ENCODE data around the gene ZMYND19.
"Not testable (repeated sequence)": the region's sequence is repeated elsewhere in the genome, so short reads cannot be mapped to it uniquely, and the experiment has no call there.

ZMYND19 gene

DNA sequence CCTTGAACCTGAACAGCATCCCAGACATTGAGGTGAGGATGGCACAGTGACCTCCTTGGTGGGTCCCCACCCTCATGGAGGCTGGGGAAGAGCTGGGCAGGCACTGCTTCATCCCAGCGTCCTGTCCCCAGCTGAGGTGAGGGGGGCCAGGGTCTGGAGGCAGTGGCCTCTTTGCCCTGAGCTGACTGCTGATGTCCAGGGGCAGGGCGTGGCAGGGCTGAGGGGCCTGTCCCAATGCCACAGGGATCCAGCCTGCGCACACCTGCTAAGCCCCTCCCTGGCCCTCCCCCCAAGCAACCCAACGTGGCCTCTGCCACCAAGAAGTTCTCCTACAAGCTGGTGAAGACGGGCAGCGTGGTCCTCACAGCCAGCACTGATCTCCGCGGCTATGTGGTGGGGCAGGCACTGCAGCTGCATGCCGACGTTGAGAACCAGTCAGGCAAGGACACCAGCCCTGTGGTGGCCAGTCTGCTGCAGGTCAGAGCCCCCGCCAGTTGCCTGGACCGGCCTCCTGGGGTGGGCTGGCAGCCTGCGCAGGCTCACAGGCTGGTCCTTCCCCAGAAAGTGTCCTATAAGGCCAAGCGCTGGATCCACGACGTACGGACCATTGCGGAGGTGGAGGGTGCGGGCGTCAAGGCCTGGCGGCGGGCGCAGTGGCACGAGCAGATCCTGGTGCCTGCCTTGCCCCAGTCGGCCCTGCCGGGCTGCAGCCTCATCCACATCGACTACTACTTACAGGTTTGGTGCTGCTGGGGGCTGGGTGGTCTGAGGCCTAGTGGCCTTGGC lies 23.6 kb upstream of the ZMYND19 start:
- DNase-seq, result no peak

DNA sequence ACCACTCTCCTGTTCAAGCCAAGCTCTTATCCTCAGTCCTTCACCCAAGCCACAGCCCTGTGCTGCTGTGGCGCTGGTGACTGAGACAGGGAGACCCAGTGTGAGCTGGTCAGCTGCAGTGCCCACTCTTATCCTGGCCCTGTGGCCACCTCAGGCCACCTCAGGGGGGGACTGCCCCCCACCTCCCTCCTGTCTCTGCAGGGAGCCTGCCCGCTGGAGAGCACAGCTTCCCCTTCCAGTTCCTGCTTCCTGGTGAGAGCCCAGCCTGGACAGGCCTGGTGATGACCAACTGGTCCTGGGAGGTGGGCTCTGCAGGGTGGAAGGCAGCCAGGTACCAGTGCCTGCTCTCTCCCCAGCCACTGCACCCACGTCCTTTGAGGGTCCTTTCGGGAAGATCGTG lies 22.9 kb upstream of the ZMYND19 start:
- no peak for DNase-seq

DNA sequence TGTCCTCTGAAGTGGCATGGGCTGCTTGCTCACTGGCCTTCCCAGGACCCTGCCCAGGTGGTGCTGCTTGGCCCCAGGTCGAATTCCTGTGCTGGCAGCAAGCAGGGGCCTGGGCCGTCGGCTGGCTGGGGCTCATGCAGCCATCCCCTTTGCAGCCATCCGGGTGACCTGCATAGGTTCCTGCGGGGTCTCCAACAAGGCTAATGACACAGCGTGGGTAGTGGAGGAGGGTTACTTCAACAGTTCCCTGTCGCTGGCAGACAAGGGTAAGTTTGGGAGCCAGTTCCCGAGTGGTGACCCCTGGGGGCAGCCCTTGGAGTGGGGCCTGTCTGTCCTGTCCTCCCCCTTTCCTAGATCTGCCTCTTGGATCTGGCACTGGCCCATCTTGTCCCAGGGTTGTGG lies 22.4 kb upstream of the ZMYND19 start:
- DNase-seq, result no peak

DNA sequence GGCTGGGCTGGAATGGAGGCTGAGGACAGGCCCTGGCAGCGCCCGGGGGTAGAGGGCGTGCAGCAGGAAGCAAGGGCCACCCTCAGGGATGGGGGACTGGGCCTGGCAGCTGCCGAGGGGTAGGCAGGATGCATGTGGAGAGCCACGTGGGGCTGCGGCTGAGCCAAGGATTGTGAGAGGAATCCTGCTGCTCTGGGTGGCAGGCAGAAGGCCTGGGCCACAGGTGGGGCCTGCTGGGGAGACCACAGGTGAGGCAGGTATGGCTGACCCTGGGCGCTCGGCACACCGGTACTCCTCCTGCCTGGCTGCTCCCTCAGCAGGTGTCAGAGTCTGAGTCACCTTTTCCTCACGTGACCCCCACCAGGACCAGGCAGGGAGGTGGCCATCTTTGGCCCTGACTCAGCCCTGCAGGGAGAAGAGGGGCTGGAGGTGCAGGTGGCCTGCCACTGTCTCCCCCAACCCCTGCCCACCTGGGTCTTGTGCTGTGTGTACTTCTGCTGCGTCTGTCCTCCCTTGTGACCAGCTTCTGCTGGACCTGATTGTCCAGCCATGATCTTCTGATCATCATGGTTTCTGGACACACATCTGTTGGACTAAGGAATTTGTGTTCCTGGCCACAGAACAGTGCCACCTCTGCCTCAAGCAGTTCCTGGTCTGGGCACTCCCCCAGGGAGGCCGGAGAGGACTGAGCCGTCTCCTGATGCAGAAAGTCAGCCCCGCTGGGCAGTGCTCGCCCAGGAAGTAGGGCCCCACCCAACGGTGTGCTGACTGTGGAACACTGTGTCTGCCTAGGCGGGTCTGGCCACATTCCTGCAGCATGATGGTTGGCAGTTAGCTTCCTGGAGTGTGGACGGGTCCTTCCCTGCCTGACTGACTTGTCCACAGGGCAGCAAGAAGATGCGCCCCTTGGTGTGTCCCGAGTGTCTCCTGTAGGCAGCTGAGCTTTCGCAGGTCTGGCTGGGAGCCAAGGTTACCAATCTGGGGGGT lies 21.6 kb upstream of the ZMYND19 start:
- DNase-seq, result peak; percentile 70

DNA sequence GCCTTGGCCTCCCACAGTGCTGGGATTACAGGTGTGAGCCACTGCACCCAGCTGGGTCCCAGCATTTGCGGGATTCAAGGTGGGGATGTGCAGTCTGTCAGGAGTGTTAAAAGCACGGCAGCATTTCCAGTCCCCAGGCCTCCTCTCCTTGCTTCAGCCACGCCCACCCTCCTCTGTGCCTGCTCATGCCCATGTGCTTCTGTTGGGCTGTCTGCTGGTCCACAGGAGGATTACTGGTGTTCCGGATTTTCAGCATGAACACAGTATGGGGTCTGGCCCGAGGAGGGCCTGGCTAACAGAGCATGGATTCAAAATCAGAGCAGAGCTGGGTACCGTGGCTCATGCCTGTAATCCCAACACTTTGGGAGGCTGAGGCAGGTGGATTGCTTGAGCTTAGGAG lies 20.6 kb upstream of the ZMYND19 start:
- DNase-seq, result no peak

DNA sequence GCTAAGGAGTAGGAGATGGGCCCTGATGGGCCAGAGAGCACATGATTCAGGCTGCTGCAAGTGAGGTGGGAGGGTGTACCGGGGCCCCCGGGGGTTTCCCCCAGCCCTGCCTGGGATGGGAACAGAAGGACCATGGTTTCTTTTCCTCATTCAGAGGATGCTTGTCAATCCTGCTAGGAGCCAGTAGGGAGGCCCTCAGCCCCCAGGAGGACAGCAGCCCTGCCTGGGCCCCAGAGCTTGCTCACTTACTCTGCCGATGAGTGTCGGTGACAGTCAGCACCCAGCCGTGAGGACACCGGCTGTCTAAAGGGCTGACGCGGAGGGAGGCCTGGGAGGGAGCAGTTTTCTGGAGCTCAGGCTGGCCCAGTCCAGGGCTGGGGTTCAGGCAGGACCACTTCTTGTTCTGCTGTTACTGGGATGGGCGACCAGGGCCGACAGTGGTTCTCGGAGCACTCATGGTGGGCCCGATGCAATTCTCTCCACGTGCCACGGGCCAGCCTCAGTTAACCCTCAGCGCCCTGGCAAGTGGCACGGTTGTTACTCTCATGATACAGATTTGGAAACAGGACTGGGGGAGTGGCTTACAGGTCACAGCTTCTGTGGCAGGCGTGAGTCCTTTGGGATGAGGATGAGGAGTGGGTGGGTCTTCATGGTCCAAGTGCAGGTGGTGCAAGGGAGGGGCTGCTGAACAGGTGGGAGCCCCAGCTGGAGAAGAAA lies 17.0 kb upstream of the ZMYND19 start:
- no peak for DNase-seq

DNA sequence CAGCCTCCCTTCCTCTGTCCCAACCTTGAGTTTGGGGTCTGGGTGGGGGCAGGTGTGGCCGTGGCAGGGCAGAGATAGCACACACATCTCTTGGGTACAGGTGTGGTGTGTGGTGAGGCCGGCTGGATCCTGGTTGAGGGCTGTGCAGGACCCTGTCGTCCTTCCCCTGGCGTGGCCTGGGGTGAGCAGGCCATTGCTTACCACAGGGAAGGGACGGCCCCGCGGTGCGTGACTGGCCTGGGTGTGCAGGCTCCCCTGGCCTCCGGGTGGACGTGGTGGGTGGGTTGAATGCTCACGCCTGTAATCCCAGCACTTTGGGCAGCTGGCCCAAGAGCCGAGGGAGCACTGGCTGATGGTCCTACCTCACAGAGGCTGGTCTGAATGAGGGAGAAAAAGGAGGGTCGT lies 16.4 kb upstream of the ZMYND19 start:
- DNase-seq, result no peak

DNA sequence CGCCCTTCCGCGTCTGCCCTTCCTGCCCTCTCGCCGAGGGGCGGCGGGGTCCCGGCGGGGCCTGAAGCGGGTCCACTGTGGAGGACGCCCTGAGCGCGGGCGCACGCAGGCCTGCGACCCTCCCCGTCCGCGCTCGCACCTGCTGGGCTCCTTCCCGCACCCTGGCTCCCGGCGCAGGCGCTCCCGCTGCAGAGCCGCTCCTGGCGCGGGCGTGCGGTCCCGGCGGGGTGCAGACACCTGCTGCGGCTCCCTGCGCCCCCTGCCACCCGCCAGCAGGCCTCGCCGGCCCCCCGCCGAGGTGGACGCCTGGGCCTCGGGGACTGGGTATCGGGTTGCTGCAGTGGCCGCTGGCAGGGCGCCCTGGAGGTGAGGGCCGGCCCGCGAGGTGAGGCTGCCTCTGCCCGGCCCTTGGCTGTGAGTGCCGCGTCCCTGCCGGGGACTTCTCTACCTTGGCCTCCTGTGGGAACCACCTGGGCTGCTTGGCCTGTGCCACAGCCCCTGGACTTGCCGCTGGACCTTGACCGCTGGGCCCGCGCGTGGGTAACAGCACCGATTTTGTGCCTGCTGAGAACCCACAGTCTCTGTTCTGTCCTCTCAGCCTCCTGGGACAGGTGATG lies 15.8 kb upstream of the ZMYND19 start:
- DNase-seq, result peak; percentile 23

DNA sequence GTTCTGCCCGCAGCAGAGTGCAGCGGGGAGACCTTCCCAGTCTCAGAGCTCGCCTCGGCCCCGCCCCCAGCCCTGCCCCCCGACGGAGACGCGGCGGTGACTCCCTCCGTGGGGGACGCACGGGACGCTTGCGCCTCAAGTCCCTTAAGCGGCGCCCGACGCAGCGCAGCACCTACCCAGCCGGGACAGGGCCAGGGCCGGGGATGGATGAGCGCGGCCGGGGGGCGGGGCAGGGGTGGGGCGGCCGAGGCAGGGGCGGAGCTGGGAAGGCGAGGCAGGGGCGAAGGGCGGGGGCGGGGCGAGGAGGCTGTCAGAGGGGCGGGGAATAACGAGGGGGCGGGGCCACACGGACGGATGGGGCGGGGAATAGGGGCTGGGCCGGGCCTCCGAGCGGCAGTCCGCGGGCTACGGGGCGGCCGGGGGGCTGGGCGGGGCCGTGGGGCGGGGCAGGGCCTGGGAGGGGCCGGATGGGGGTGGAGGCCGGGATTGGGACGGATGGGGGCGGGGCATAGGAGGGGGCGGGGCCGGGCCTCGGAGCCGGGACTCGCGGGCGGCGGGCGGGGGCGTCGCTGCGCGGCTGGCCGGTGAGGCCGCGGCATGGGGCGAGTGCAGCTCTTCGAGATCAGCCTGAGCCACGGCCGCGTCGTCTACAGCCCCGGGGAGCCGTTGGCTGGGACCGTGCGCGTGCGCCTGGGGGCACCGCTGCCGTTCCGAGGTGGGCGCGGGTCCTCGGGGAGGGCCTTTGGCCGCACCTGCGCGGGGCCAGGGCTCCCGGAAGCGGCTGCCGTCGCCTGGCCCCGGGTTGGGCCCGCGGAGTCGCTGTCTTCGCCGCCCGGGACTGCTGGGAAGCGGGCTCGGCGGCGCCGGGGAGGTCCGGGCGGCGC lies 15.1 kb upstream of the ZMYND19 start, which contains the start of gene ARRDC1:
Gene ARRDC1 (plus strand): TSS at position 566 of the 884 bp plus-strand sequence. CDS start 32 bp downstream, at position 598.
- DNase-seq, result peak; percentile 95

DNA sequence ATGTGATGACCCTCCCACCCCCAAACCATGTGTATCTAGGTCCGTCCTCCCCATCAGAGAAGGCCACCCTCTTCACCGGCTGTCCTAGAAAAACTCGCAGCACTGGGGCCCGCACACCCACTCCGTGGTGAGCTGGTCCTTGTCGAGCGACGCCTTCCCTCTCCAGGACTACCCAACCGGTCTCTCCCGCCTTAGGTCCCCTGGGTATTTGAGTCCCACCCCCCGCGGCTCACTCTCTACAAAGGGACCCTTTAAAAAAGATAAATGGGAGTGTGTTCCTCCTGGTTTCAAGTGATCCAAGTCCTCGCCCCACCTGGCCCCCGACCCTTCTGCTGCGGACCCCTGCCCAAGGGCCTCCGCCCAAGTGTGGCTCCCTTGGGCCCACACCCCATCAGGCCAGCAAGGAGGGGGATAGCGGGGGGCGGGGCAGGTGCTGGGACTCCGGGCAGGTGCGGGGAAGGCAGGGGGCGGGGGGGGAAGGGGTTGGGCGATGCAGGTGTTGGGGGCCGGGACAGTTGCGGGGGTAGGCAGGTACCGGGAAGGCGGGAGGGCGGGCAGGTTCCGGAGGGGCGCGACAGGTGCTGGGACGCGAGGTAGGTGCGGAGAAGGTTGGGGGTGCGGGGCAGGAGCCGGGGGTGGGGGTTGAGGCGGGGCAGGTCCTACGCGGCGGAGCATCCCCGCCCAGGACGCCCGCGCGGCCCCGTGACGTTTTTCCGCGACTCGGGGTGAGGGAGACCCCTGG lies 14.2 kb upstream of the ZMYND19 start:
- DNase-seq, result no peak

DNA sequence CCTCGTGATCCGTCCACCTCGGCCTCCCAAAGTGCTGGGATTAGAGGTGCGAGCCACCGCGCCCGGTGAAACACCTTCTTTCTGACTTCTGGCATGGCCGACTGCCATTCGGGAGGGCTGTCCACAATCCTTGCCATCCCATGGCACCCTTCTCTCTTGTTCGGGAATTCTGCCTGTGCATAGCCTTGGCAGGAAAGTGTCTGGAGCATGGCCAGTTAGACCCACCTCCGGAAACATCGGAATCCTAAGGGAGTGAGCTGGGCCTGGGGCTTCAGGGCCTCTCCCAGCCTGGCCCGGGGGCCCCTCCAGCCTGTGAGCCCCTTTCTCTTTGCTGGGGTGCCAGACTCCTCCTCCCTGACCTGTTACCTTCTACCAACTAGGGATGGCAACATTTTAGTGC lies 13.6 kb upstream of the ZMYND19 start:
- DNase-seq, result no peak

DNA sequence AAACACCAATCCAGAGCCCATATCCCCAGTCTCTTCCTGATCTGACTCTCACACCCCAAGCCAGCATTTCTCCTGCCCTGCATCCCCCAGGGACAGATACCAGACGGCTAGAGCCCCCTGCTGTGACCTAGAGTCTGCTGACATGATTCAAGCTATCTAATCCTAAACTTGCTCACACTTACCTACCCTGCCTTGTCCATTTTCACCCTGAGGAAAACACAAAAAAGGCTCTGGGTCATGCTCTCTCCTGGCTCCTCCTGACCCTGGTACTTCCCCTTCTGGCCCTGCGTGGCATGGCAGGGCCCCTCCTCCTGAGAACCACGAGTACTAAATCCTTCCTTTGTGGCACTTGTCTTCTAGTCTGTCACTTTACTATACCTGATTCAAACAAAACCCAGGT lies 12.3 kb upstream of the ZMYND19 start:
- no peak for DNase-seq

DNA sequence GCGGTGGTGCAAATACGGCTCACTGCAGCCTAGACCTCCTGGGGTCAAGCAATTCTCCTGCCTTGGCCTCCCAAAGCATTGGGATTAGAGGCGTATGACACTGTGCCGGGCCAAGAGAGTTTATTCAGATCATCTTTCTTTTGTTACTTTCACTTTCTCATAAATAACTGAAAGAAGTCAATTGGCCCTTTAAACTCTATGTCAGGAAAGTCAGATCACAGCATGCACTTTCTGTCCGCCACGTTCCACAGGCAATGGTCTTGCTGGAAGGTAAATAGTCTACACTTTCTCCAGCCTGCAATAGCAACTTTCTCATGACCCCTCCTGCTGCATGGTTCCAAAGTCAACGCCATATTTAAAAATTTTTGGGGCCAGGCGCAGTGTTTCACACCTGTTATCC lies 8.6 kb upstream of the ZMYND19 start:
- DNase-seq, result no peak

DNA sequence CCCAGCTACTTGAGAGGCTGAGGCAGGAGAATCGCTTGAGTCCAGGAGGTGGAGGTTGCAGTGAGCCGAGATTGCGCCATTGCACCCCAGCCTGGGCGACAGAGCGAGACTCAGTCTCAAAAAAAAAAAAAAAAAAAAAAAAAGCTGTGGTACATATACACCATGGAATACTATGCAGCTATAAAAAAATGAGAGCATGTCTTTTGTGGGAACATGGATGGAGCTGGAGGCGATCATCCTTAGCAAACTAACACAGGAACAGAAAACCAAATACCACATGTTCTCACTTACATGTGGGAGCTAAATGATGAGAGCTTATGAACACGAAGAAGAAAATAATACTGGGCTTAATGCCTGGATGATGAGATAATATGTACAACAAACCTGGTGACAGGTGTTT lies 6.3 kb upstream of the ZMYND19 start:
- not testable (repeated sequence) for DNase-seq

DNA sequence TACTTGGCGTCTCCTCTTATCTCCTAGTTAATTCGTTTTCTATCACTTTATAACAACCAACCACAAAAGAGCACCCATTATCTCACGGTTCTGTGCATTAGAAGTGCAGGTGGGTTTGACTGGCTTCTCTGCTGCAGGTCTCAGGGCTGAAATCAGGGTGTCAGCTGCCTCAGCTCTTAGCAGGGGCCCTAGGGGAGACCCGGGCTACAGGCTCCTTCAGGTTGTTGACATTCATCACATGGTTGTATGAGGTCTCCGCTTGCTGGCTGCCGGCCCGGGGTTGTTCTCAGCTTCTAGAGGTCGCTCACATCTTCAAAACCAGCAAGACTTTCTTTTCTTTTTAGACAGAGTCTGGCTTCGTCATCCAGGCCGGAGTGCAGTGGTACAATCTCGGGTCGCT lies 2.9 kb upstream of the ZMYND19 start:
- DNase-seq, result no peak

DNA sequence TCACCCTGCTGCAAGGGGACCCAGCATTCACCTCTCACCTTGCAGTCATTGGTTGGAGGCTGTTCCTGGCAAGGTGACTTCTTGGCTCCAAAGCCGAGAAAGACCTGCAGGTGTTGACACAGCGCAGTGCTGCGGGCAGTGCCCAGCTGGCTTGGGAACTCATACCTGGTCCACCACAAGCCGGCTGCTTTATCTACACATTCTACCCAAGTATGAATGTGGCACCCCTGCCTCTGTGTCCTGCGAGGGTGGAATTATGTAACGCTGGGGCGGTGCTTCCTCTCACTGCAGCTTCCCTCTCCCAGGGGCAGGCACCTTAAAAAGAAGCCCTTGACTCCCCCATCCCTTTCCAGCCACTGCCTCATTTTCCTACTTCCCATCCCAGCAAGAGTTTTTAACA lies 2.5 kb upstream of the ZMYND19 start:
- no peak for DNase-seq

DNA sequence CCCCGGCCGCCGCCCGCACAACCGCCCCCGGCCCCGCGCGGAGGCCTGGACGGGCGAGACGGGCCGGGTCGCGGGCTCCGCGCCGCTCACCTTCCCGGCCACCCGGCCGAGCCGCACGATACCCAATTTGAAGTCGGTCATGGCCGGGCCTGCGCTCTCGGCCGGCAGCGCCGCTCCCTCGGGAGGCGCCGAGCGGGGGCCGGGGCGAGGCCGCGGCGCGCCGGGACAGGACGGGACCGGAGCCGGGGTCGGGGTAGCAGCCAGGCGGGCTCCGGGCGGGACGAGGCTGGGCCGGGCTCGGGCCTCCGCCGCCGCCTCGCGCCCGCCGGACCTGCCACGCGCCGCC lies 216 bp downstream of the ZMYND19 start:
- no peak for DNase-seq

DNA sequence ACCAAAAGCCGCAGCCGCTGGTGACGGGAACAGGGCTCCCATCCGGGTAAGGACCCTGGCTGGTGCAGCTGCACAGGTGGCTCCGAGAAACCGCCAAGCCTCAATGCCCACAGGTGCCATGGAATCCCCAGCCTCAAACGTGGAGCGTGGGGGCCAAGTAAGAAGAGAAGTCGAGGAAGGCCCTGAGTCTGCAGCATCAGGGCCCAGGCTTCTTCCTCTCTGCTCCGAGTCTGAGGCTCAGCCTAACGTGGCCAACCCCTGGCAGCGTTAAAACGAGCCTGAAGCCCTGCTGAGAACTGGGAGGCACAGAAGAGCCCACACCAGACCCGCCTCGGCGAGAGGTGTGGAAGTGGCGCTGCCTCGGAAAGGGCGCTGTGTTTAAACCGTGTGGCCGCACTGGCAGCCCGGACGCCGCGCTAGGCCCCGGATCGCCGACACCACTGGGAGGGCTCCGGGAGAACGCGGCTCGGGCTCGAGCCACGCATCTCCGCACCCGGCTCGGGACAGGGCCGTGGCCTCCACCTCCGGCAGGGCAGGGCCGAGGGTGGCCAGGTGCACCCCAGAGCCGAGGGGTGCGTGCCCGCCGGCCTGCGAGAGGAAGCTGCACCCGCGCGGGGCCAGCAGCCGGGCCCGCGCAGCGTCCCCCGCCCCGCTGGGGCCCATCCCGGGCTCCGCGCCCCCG lies 730 bp downstream of the ZMYND19 start:
- DNase-seq, result no peak

DNA sequence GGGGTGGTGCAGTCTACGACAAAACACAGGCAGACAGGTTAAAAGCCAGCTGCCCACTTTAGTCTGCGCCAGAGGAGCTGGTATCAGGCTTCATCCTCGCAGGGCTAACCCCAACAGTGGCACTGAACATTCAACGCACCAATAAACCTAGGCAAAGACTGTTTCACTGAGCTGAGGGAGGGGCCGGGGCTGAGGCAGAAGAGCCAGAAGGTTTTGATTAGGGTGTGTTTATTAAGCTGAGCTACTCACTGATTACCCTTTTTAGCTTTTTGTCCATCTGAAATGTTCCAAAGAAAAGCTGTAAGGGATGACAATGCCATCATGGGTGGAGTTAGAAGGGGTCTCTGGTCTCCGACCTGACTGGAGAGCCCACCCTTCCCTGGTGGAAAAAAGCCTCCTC lies 1.4 kb downstream of the ZMYND19 start:
- DNase-seq, result no peak

DNA sequence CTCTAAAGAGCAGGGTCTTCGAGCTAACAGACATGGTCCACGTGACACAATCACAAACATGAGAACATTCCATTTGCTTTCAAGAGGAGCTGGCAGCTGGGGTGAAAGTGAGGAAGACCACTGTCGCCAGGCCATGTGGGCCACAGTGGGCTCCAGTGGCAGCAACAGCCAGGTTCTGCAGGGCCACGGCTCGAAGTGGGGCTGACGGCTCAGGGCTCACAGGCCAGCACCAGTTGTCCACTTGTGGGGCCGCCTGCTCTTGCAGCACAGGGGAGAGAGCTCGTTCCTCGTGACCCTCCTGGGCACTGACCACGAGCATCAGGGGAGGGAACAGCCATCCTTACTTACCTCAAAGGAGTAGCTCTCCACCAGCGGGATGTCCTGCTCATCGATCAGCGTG lies 2.0 kb downstream of the ZMYND19 start:
- DNase-seq, result no peak

All from T1000 (cell line).